Measurements from ENCODE around the gene EIF2A.
A peak's percentile ranks its signal among the peaks of the same experiment; 100 is the strongest.
"Not testable (repeated sequence)": the region's sequence is repeated elsewhere in the genome, so short reads cannot be mapped to it uniquely, and the experiment has no call there.

EIF2A gene

DNA sequence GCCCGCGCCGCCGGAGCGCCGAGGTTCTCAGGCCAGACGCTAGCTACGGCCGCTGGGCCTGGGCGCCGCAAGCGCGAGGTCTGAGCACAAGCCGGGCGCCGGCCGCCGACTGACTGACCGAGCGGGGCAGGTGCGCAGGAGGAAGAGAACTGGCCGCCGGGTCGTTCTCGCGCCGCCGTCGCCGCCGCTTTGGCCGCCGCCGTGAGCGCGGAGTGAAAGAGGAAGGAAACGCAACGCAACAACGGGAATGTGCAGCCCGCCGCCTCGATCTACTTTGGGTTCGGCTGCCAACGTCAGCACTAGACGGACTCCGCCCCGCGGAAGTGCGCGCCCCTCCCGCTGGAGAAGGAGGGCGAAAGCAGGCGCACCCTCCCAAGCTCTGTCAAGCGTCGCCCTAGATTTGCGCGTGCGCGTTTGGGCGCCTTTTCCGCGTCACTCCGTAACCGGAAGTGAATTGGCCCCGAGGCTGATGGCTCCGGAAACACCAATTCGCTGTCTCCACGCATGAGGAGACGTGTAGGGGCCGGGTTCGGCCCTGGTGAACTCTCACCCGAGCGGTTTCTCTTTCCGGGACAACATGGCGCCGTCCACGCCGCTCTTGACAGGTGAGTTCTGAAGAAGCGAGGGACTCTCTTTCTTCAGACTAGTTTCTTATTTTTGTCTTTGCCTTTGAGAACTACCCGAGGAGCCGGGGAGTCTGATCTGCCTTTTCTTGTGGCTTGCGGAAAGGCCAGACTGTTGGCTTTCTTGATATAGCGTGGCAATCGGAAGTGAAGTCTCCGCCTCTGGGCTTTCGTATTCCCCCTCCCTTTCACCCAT, at the start of gene EIF2A, which contains the start of gene SERP1:
Gene EIF2A, plus strand, starts transcription at position 562 of the 819 bp plus-strand sequence. Its CDS starts 16 bp downstream, at position 578.
Gene SERP1, minus strand, starts transcription at position 271 of the 819 bp plus-strand sequence. CDS start 361 bp downstream, outside the sequence.
- Mint-ChIP-seq H3K4me1 (peaks cover 61% of the 10 kb centered on the region), H3K27ac (peak within 1 kb of the TSS; percentile 95)
- CTCF ChIA-PET, result interaction anchor here (0.6 to 1.0 kb wide), 2 partner anchors 18 to 217 kb away, joined by 3 read pairs; no protein-coding TSS in a partner anchor

DNA sequence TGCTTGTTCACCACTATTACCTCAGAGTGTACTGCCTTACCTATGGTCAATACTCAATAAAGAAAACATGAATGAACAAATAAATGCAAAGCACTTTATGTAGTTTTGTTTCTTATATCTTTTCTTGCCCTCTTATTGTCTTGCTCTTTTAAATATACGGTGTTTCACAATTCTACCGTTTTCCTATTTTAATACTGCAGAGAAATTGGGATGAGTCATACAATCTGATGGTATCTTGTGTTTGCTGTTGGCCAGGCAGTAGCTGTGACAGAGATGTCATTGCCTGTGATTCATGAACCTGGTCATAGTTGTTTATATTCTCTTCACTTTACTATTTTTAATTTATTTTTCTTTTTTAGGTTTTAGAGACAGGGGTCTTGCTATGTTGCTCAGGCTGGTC, 48.6 kb upstream of the EIF2A start:
- CTCF ChIA-PET, result interaction anchor here (1.1 kb wide), 1 partner anchor 72 kb away, joined by 3 read pairs; no protein-coding TSS in a partner anchor
- no peak overlapping the region for H3K27ac Mint-ChIP-seq
- no peaks in the 10 kb centered on the region for H3K4me1 Mint-ChIP-seq
- no peak overlapping the region for H3K4me3 Mint-ChIP-seq
- no peak for DNase-seq
- H3K36me3 Mint-ChIP-seq, result peaks cover 4% of the 10 kb centered on the region
- H3K27me3 Mint-ChIP-seq, result peaks cover 21% of the 10 kb centered on the region
- H3K9me3 Mint-ChIP-seq, result peaks cover 8% of the 10 kb centered on the region

More for the DNA sequence above, at the start of gene EIF2A, which contains the start of gene SERP1:
- no peaks in the 10 kb centered on the region for H3K27me3 Mint-ChIP-seq
- H3K4me3 Mint-ChIP-seq, result peak within 1 kb of the TSS; percentile 93
- peak; percentile 99 for DNase-seq
- H3K9me3 Mint-ChIP-seq, result no peaks in the 10 kb centered on the region
- peaks cover 47% of the 10 kb centered on the region for H3K36me3 Mint-ChIP-seq

DNA sequence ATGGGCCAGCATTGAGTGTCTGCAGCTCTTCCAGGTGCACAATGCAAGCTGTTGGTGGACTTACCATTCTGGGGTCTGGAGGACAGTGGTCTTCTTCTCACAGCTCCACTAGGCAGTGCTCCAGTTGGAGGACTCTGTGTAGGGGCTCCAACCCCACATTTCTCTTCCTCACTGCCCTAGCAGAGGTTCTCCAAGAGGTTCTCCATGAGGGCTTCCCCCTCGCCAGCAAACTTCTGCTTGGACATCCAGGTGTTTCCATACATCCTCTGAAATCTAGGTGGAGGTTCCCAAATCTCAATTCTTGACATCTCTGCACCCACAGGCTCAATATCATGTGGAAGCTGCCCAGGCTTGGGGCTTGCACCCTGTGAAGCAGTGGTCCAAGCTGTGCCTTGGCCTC, 45.6 kb upstream of the EIF2A start:
- CTCF ChIA-PET, H3K36me3 Mint-ChIP-seq, H3K4me3 Mint-ChIP-seq, H3K9me3 Mint-ChIP-seq, DNase-seq, H3K4me1 Mint-ChIP-seq, H3K27ac Mint-ChIP-seq: not testable (repeated sequence)
- H3K27me3 Mint-ChIP-seq, result peaks cover 21% of the 10 kb centered on the region

DNA sequence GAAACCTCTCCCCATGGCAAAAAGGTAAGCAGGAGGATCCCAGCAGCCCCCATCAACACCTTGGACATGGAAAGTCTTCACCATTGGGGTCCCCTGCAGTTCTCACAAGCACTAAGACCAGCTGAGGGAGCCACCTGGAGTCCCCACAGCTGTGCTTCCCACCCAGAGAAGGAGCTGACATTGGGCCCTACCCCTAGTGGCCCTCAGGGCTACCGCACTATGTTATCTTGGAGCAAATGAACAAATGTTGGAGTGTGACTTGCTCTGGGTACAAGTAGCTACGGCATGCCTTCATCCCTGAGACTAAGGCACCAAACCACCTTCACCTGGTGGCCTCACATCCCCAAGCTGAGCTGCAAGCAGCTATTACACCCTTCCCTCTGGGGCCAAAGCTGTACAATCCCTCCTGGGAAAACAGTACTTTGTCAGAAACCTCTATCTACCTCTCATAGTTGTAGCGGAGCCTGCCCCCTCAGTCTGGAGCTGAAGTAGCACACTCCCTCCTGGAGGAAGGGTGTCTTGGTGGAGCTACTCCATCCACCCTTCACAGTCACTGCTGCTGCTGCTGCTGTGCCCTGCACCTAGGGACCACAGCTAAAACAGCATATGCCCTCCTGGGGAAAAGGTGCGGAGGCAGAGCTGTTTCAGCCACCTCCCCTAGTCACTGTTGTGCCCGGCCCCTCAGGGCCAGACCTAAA, 43.0 kb upstream of the EIF2A start:
- Mint-ChIP-seq H3K9me3 (peaks cover 8% of the 10 kb centered on the region), H3K27ac (no peak overlapping the region), H3K36me3 (peaks cover 4% of the 10 kb centered on the region), H3K4me1 (no peaks in the 10 kb centered on the region), H3K4me3 (no peak overlapping the region), H3K27me3 (peaks cover 20% of the 10 kb centered on the region)
- CTCF ChIA-PET, result interaction anchor here (0.9 kb wide), 1 partner anchor 8 kb away, joined by 4 read pairs; no protein-coding TSS in a partner anchor
- no peak for DNase-seq

DNA sequence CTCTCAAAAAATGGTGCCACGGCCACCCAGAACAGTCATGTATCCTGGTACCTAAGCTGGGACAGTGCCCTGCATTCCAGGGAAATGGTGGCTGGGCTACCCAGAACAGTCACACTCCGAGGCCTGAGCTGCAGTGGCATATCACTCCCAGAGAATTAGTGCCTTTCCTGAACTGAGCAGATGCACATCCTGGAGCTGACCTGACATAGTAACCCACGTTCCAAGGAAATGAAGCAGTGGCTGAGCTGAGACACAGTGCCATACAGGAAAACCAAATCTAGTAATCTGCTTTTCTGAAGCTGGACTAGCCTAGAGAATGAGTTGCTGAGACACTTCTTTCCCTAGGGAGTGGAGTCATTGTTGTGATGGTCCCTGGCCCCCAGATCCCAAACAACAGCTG, 42.1 kb upstream of the EIF2A start:
- H3K27ac Mint-ChIP-seq, result no peak overlapping the region
- H3K4me3 Mint-ChIP-seq, result no peak overlapping the region
- CTCF ChIA-PET, result no interaction called here
- DNase-seq, result no peak
- peaks cover 6% of the 10 kb centered on the region for H3K9me3 Mint-ChIP-seq
- peaks cover 4% of the 10 kb centered on the region for H3K36me3 Mint-ChIP-seq
- peaks cover 20% of the 10 kb centered on the region for H3K27me3 Mint-ChIP-seq
- H3K4me1 Mint-ChIP-seq, result no peaks in the 10 kb centered on the region

DNA sequence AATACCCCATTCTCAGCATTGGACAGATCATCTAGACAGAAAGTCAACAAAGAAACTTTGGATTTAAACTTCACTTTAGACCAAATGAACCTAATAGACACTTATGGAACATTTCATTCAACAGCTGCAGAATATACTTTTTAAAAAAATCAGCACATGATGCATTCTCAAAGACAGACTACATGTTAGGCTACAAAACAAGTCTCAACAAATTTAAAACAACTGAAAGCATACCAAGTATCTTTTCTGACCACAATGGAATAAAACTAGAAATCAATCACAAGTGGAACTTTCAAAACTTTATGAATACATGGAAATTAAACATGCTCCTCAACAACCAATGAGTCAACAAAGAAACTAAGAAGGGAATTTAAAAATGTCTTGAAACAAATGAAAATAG, 38.2 kb upstream of the EIF2A start:
- peaks cover 9% of the 10 kb centered on the region for H3K27me3 Mint-ChIP-seq
- H3K9me3 Mint-ChIP-seq, result no peaks in the 10 kb centered on the region
- no peaks in the 10 kb centered on the region for H3K4me1 Mint-ChIP-seq
- no peak overlapping the region for H3K4me3 Mint-ChIP-seq
- H3K36me3 Mint-ChIP-seq, result no peaks in the 10 kb centered on the region
- no peak for DNase-seq
- CTCF ChIA-PET, result no interaction called here
- no peak overlapping the region for H3K27ac Mint-ChIP-seq

DNA sequence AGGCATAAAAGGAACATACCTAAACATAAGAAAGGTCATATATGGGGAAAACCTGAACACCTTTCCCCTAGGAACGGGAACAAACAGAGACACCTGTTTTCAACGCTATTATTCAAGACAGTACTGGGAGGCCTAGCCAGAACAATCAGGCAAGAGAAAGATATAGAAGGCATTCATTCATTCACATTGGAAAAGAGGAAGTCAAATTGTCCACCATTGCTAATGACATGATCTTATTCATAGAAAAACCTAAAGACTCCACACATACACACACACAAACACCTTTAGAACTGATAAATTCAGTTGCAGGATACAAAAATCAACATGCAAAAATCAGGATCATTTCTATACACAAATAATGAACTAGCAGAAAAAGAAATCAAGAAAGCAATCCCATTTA, 36.8 kb upstream of the EIF2A start:
- DNase-seq, result no peak
- CTCF ChIA-PET, result no interaction called here
- H3K27ac Mint-ChIP-seq, result no peak overlapping the region
- no peaks in the 10 kb centered on the region for H3K36me3 Mint-ChIP-seq
- no peaks in the 10 kb centered on the region for H3K4me1 Mint-ChIP-seq
- no peaks in the 10 kb centered on the region for H3K9me3 Mint-ChIP-seq
- no peaks in the 10 kb centered on the region for H3K27me3 Mint-ChIP-seq
- no peak overlapping the region for H3K4me3 Mint-ChIP-seq

DNA sequence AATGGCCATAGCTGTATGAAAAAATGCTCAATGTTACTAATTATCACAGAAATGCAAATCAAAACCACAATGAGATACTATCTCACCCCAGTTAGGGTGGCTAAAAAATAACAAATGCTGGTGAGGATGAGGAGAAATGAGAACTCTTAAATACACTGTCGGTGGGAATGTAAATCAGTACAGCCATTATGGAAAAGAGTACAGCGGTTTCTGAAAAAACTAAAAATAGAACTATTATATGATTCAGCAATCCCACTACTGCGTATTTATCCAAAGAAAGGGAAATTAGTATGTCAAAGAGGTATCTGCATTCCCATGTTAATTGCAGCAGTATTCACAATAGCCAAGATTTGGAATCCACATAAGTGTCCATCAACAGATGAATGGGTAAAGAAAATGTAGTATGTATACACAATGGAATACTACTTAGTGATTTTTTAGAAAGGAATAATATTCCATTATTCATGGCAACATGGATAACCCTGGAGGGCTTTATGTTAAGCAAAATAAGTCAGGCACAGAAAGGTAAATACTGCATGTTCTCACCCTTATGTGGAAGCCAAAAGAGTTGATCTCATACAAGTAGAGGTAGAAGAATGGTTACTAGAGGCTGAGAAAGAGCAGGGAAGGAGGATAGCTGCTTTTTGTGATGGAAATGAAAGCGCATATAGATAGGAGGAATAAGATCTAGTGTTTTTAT, 35.3 kb upstream of the EIF2A start:
- H3K4me1 Mint-ChIP-seq, result no peaks in the 10 kb centered on the region
- H3K36me3 Mint-ChIP-seq, result no peaks in the 10 kb centered on the region
- no peak for DNase-seq
- H3K27ac Mint-ChIP-seq, result no peak overlapping the region
- H3K27me3 Mint-ChIP-seq, result no peaks in the 10 kb centered on the region
- no peaks in the 10 kb centered on the region for H3K9me3 Mint-ChIP-seq
- CTCF ChIA-PET, result no interaction called here
- H3K4me3 Mint-ChIP-seq, result no peak overlapping the region

DNA sequence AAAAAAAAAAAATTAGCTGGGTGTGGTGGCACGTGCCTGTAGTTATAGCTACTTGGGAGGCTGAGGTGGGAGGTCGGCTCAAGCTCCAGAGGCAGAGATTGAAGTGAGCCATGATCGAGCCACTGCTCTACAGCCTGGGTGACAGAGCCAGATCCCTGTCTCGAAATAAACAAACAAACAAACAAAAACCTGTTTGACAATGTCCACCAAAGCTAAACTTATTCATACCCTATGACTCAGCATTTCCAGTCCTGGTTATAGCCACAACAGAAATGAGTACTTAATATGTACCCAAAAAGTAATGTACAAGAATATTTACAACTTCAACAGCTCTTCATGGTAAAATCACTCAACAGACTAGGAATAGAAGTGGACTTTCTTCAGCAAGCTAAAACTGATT, 31.4 kb upstream of the EIF2A start:
- CTCF ChIA-PET, result no interaction called here
- no peaks in the 10 kb centered on the region for H3K4me1 Mint-ChIP-seq
- H3K27me3 Mint-ChIP-seq, result peaks cover 3% of the 10 kb centered on the region
- no peaks in the 10 kb centered on the region for H3K36me3 Mint-ChIP-seq
- no peak overlapping the region for H3K4me3 Mint-ChIP-seq
- H3K9me3 Mint-ChIP-seq, result peaks cover 2% of the 10 kb centered on the region
- H3K27ac Mint-ChIP-seq, result no peak overlapping the region
- no peak for DNase-seq

DNA sequence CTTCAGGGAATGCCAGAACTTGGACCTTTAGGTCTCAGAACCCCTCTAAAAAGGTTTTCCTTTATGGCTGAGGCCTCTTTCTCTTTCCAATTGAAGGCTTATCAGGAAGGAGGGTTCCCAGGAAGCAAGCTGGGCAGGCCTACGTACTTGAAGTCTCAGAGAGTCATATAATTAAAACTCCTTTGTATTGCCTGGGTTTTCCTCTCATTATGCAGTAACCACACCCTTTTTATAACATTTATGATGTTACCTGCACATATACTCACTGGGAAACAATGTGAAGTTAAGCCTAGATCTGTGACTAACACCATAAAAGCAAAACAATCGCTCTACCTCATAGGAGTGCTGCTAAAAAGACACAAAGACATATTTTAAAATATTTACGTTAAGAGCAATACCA, 27.6 kb upstream of the EIF2A start:
- Mint-ChIP-seq H3K4me3 (no peak overlapping the region), H3K27me3 (peaks cover 14% of the 10 kb centered on the region), H3K9me3 (peaks cover 2% of the 10 kb centered on the region), H3K36me3 (no peaks in the 10 kb centered on the region), H3K4me1 (no peaks in the 10 kb centered on the region), H3K27ac (no peak overlapping the region)
- no peak for DNase-seq
- CTCF ChIA-PET, result no interaction called here

DNA sequence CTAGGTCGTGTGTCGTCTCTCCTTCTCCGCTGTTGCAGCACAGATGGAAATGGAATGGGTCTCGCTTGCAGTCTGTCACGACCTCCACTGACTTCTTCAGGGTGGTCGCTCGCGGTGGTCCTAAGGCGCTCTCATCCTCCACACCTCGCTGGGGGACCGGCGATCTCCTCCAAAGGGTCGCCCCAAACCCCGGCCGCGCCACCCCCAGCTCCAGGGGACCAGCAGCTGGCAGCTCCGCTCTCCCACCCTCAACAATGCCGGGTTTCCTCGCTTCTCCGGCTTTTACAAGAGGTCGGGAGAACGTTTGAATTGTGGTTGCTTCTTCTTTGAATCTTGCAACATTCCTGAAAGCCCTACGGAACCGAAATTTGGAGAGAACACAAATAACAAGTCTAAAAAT, 26.2 kb upstream of the EIF2A start:
- CTCF ChIA-PET, result no interaction called here

DNA sequence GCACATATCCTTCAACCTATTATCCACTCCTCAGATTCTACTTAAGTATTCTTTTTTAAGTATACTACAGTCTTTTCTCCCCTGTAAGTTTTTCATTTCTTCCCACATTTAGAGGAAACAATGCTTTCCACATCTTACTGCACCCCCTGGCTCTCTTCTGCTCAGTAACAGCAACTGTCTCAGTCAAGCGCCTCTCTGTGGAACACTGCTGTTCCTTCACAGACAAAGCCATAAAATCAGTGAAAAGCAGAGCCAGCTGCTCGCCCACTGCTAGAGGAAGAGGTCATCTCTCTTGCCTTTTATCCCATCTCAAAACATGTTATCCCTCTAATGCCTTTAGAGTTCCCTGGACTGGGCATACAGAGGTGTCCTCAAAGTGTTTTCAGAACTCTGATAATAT, 25.1 kb upstream of the EIF2A start:
- H3K36me3 Mint-ChIP-seq, result no peaks in the 10 kb centered on the region
- CTCF ChIA-PET, result no interaction called here

More for the DNA sequence above, 26.2 kb upstream of the EIF2A start:
- Mint-ChIP-seq H3K36me3 (no peaks in the 10 kb centered on the region), H3K4me3 (no peak overlapping the region), H3K4me1 (no peaks in the 10 kb centered on the region), H3K27ac (no peak overlapping the region), H3K9me3 (peaks cover 2% of the 10 kb centered on the region), H3K27me3 (peaks cover 14% of the 10 kb centered on the region)
- DNase-seq, result no peak

DNA sequence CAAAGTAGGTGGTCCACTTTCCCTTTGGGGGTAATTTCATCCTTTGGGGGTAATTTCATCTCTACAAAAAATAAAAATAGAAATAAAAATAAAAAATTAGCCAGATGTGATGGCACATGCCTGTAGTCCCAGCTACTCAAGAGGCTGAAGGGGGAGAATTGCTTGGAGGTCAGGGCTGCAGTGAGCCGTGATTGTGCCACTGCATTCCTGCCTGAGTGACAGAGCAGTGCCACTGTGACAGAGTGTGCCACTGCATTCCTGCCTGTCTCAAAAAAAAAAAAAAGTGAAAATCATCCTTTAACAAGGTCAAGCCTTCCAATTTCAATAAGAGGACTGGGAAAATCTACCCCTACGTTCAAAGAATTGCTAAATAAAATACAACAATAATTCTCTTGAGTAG, 23.0 kb upstream of the EIF2A start:
- H3K9me3 Mint-ChIP-seq, result no peaks in the 10 kb centered on the region
- H3K4me1 Mint-ChIP-seq, result no peaks in the 10 kb centered on the region
- no peak for DNase-seq
- H3K27ac Mint-ChIP-seq, result no peak overlapping the region
- no peaks in the 10 kb centered on the region for H3K36me3 Mint-ChIP-seq
- H3K27me3 Mint-ChIP-seq, result peaks cover 14% of the 10 kb centered on the region
- H3K4me3 Mint-ChIP-seq, result no peak overlapping the region
- CTCF ChIA-PET, result no interaction called here

More for the DNA sequence above, 25.1 kb upstream of the EIF2A start:
- Mint-ChIP-seq H3K27me3 (peaks cover 14% of the 10 kb centered on the region), H3K4me1 (no peaks in the 10 kb centered on the region), H3K4me3 (no peak overlapping the region), H3K27ac (no peak overlapping the region), H3K9me3 (peaks cover 2% of the 10 kb centered on the region)
- DNase-seq, result no peak
